ENCODE data around the gene HSPB6. TPM values are rescaled to one million over a fixed set of nuclear protein-coding genes. Genes with fewer than 3 reads are reported as not detected.
A peak's percentile ranks its signal among the peaks of the same experiment; 100 is the strongest.

The HSPB6 gene
- total and polyA plus RNA-seq, 2 of the 8 experiments (the other 6 are each of a cell fraction or from before 2014, with no cell fraction given): 0.91 TPM; not detected in 1

- Histone ChIP-seq H3K4me3 (ENCODE audit: extremely low read depth in 1 of 4, insufficient read depth in 2 of 4, low read depth in 3 of 4, low read length in 4 of 4) (no peak overlapping the region), H2BK12ac (ENCODE audit: low read depth, low read length) (no peak overlapping the region), H3K23me2 (ENCODE audit: low read depth, low read length) (peaks cover 10% of the 10 kb centered on the region; the same call in 1 of the 2 replicates), H2AFZ (ENCODE audit: low read length) (no peak overlapping the region), H3K18ac (ENCODE audit: extremely low read depth, low read length) (no peak overlapping the region), H3K4me2 (ENCODE audit: insufficient read depth in 1 of 2, low read depth in 2 of 2, low read length in 2 of 2) (no peak overlapping the region), H3K9ac (replicated peaks in 1 of 4; ENCODE audit: extremely low read depth in 1 of 4, low read depth in 3 of 4, low read length in 3 of 4) (no peak overlapping the region), H4K91ac (replicated peaks; ENCODE audit: insufficient read length, low read length) (no peak overlapping the region), H4K8ac (ENCODE audit: extremely low read depth, insufficient read depth, low read length) (no peak overlapping the region), H3K4me1 (replicated peaks in 1 of 4; ENCODE audit: control insufficient read depth in 3 of 4, insufficient read depth in 4 of 4, low read length in 3 of 4) (peaks cover 0 to 3% (median 0%) of the 10 kb centered on the region in 4 experiments; a peak in 2 of 7 replicates), H3K23ac (ENCODE audit: insufficient read length) (no peak overlapping the region), H2AK5ac (ENCODE audit: low read depth, low read length) (no peak overlapping the region), H3K79me2 (ENCODE audit: control insufficient read depth in 1 of 2, insufficient read depth in 2 of 2, low read length in 2 of 2) (no peaks in the 10 kb centered on the region), H2BK15ac (ENCODE audit: low read length) (no peak overlapping the region), H3K79me1 (ENCODE audit: low read depth, low read length) (no peaks in the 10 kb centered on the region), H3K14ac (ENCODE audit: insufficient read length) (no peak overlapping the region), H3K9me3 (ENCODE audit: insufficient read depth in 2 of 2, low read depth in 1 of 2, low read length in 1 of 2) (no peaks in the 10 kb centered on the region), H2BK20ac (ENCODE audit: low read length) (no peak overlapping the region), H3K4ac (replicated peaks; ENCODE audit: insufficient read length, low read depth, low read length) (no peak overlapping the region), H3K56ac (replicated peaks; ENCODE audit: insufficient read length, low read depth, low read length) (no peak overlapping the region), H3K27me3 (replicated peaks in 1 of 4; ENCODE audit: control insufficient read depth in 3 of 4, extremely low read depth in 1 of 4, insufficient read depth in 3 of 4, low read length in 3 of 4) (no peaks in the 10 kb centered on the region), H3K27ac (ENCODE audit: low read depth, low read length) (no peak overlapping the region), H4K20me1 (replicated peaks in 1 of 2; ENCODE audit: control insufficient read depth in 1 of 2, insufficient read depth in 2 of 2, low read length in 2 of 2) (peaks cover 0 to 15% of the 10 kb centered on the region in 2 experiments), H4K5ac (ENCODE audit: insufficient read length, low read depth, low read length) (no peak overlapping the region), H2BK120ac (replicated peaks; ENCODE audit: low read depth, low read length) (no peak overlapping the region), H3K36me3 (ENCODE audit: control insufficient read depth in 2 of 4, insufficient read depth in 4 of 4, low read length in 3 of 4) (peaks cover 11 to 35% (median 20%) of the 10 kb centered on the region in 4 experiments; a peak in 6 of 8 replicates), H2BK5ac (ENCODE audit: low read depth, low read length) (no peak overlapping the region)
- CTCF ChIA-PET (ENCODE audit: partially characterized antibody): interaction anchor here (0.6 to 8.9 kb wide), 4 partner anchors 14 to 98 kb away, joined by 3 to 80 read pairs (median 5); no protein-coding TSS in a partner anchor
- POLR2A ChIA-PET (ENCODE audit: partially characterized antibody): interaction anchor here (0.6 to 7.6 kb wide), 7 partner anchors 10 to 238 kb away, joined by 3 to 54 read pairs (median 5); partner anchors contain the start of gene LIN37
- no peak for FAIRE-seq
- no peak for DNase-seq (ENCODE audit: low read depth in 1 of 2, low spot score in 2 of 2)
- no peak for TF ChIP-seq NRF1 (IDR thresholded peaks at IDR 0.05; ENCODE audit: low read depth, low read length)
- no peak for TF ChIP-seq USF2 (IDR thresholded peaks at IDR 0.05; ENCODE audit: low read length)
- peak; percentile 22; the same call in 1 of the 2 replicates for TF ChIP-seq POLR2AphosphoS5 (IDR thresholded peaks at IDR 0.05; ENCODE audit: low read depth, low read length)
- no peak for TF ChIP-seq CHD2 (IDR thresholded peaks at IDR 0.05; ENCODE audit: low read length)
- no peak for TF ChIP-seq TAF7 (optimal IDR thresholded peaks at IDR 0.05; ENCODE audit: borderline replicate concordance, low read depth, low read length)
- WGBS, 2 experiments (ENCODE audit: extremely low coverage in 1 of 2, insufficient coverage in 1 of 2, insufficient read length in 1 of 2, insufficient replicate concordance in 2 of 2, low coverage in 1 of 2, low lambda C conversion rate in 2 of 2, missing lambda C conversion rate in 1 of 2): 92% methylated on average over 29 of the region's 37 CpGs; no CpG with 5 or more reads in 1 of the 2 experiments
Measured at GRCh38 chr19:35738021-35738886, 18.6 kb downstream of the HSPB6 start.

Measured in H1 (cell line).